PFSK-1 (cell line): ENCODE results near the gene MPZL1.

Experiments
- POLR2AphosphoS5 ChIP-seq: IDR thresholded peaks from 2 replicates; pipeline ENCODE4 v1.6.1; 2012; ENCODE audit warnings: low read depth, mild to moderate bottlenecking, control low read depth, low read length, moderate library complexity
- SIN3A ChIP-seq: IDR thresholded peaks from 2 replicates; pipeline ENCODE4 v1.6.1; 2012; ENCODE audit warnings: mild to moderate bottlenecking, low read length, moderate library complexity, borderline replicate concordance; ENCODE audit not compliant: insufficient read depth
- TAF1 ChIP-seq: IDR thresholded peaks from 2 replicates; pipeline ENCODE4 v1.6.1; 2012; ENCODE audit warnings: low read length, control low read depth, borderline replicate concordance; ENCODE audit not compliant: insufficient read depth
- TF ChIP-seq, protein P1 (sequence below), 2 experiments: IDR thresholded peaks; 2 replicates each; pipeline versions ENCODE4 v1.6.1 to v1.8.0; 2011 to 2012; ENCODE audit warnings: low read depth in 2 of 2, low read length in 2 of 2, control low read depth in 1 of 2, inconsistent platforms in 1 of 2, mild to moderate bottlenecking in 1 of 2, moderate library complexity in 1 of 2; ENCODE audit not compliant: insufficient read depth in 1 of 2

DNA sequence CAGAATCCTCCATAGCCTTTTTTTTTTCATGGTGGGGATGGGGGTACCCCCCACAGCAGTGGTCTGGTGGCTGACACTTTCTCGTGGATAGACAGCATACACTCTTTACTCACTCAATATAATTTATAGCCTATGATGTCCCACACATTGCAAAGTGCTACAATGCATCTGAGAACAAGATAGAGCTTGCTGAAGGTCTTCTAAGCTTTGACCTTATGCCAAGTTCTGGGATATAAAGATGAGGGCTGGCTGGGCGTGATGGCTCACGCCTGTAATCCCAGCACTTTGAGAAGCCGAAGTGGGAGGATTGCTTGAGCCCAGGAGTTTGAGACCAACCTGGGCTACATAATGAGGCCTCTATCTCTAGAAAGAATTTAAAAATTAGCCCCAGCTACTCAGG, 78.0 kb downstream of the MPZL1 start:
- TF ChIP-seq, protein P1, sequence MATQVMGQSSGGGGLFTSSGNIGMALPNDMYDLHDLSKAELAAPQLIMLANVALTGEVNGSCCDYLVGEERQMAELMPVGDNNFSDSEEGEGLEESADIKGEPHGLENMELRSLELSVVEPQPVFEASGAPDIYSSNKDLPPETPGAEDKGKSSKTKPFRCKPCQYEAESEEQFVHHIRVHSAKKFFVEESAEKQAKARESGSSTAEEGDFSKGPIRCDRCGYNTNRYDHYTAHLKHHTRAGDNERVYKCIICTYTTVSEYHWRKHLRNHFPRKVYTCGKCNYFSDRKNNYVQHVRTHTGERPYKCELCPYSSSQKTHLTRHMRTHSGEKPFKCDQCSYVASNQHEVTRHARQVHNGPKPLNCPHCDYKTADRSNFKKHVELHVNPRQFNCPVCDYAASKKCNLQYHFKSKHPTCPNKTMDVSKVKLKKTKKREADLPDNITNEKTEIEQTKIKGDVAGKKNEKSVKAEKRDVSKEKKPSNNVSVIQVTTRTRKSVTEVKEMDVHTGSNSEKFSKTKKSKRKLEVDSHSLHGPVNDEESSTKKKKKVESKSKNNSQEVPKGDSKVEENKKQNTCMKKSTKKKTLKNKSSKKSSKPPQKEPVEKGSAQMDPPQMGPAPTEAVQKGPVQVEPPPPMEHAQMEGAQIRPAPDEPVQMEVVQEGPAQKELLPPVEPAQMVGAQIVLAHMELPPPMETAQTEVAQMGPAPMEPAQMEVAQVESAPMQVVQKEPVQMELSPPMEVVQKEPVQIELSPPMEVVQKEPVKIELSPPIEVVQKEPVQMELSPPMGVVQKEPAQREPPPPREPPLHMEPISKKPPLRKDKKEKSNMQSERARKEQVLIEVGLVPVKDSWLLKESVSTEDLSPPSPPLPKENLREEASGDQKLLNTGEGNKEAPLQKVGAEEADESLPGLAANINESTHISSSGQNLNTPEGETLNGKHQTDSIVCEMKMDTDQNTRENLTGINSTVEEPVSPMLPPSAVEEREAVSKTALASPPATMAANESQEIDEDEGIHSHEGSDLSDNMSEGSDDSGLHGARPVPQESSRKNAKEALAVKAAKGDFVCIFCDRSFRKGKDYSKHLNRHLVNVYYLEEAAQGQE (IDR thresholded peaks at IDR 0.05; ENCODE audit: insufficient read depth in 1 of 2, low read depth in 2 of 2, low read length in 2 of 2), result no peak
- TF ChIP-seq SIN3A (no peak), TAF1 (no peak), POLR2AphosphoS5 (no peak)
